Left colon (tissue), 2 donors: ENCODE data around the gene OR4C11. TPM values are rescaled to one million over a fixed set of nuclear protein-coding genes. Genes with fewer than 3 reads are reported as not detected.

Source experiments
- ATAC-seq: fragments of 200-7000 bp; cut with Tn5 transposase; one replicate; pipeline ENCODE4 v1.9.1; 2020; ENCODE audit warnings: mild to moderate bottlenecking, moderate library complexity
- DNase-seq, 2 donors: peaks; one replicate each; pipeline ENCODE4 v3.0.0-alpha.2; 2020
- intact Hi-C, 2 donors: fragments of 100-400 bp; cut with DNase I in 1 of 2; cut with micrococcal nuclease in 1 of 2; formaldehyde crosslinking; loops; one replicate each; pipeline versions ENCODE4 v1.11.2 to v1.14.0; 2022; cut with DNase I, micrococcal nuclease
- long read RNA-seq: library from polyadenylated mRNA; unstranded; transcript quantifications from one replicate; pipeline ENCODE4 v2.0.0, GENCODE V29; 2021
- total RNA-seq, 2 donors: library from RNA; stranded (reverse); fragmentation: NEBNext Ultra II Directional; extraction: Animal tissue kit (Norgen Biotek cat#: 25700); gene quantifications; one replicate each; pipeline ENCODE4 v1.2.1, GENCODE V29; 2021
- donor health status: DM: no; HTN: no; CAD: no.
- donor health status: DM: yes; HTN: yes; CAD: no.

OR4C11 gene
- total RNA-seq: not detected
- long read RNA-seq: 0 reads

GRCh38 chr11:55607545-55607944, at the start of gene OR4C11:
TSS of gene OR4C11 (minus strand) at chr11:55607645. CDS start at chr11:55604373, 3,272 bp downstream.
- intact Hi-C loops: no loop called here
- no peak for ATAC-seq
- no peak for DNase-seq

GRCh38 chr11:55655096-55655495, 47.7 kb upstream of the OR4C11 start:
- ATAC-seq (no peak), DNase-seq (no peak)
- intact Hi-C loops: no loop called here

GRCh38 chr11:55652560-55652959, 45.1 kb upstream of the OR4C11 start:
- intact Hi-C loops: no loop called here
- ATAC-seq: no peak
- DNase-seq: no peak

- intact Hi-C loops: no loop called here
- no peak for ATAC-seq
- DNase-seq: no peak
Measured at GRCh38 chr11:55648027-55648426, 40.6 kb upstream of the OR4C11 start, which contains the start of gene OR4S2. TSS of gene OR4S2 (plus strand) at chr11:55648327. CDS start at chr11:55650904, 2,577 bp downstream.

GRCh38 chr11:55634813-55635212, 27.4 kb upstream of the OR4C11 start, which contains the start of gene OR4P4:
TSS of gene OR4P4 (plus strand) at chr11:55635113.
- DNase-seq (no peak), ATAC-seq (no peak)
- intact Hi-C loops: no loop called here

- ATAC-seq (no peak), DNase-seq (no peak)
- intact Hi-C loops: no loop called here
Measured at GRCh38 chr11:55624531-55624930, 17.1 kb upstream of the OR4C11 start.

GRCh38 chr11:55572548-55572947, 34.9 kb downstream of the OR4C11 start:
- intact Hi-C loops: no loop called here
- ATAC-seq: no peak
- no peak for DNase-seq

- intact Hi-C loops: no loop called here
- no peak for ATAC-seq
- DNase-seq: no peak
Measured at GRCh38 chr11:55571828-55572227, 35.6 kb downstream of the OR4C11 start, which contains the start of gene OR4C16. TSS of gene OR4C16 (plus strand) at chr11:55572128. CDS start at chr11:55572128, 0 bp downstream.

GRCh38 chr11:55554169-55554568, 53.3 kb downstream of the OR4C11 start, which contains the start of gene OR4C15:
TSS of gene OR4C15 (plus strand) at chr11:55554469. CDS start at chr11:55554469, 0 bp downstream.
- ATAC-seq: no peak
- intact Hi-C loops: no loop called here
- DNase-seq: no peak

Other genes starting within 250 kb of the OR4C11 start
- gene OR4A15, start 239.7 kb downstream of the OR4C11 start, total RNA-seq: not detected
- not detected for gene OR4C15, start 53.2 kb downstream of the OR4C11 start, total RNA-seq
- gene OR4C16, start 35.5 kb downstream of the OR4C11 start, total RNA-seq: not detected
- not detected for gene OR4P4, start 27.5 kb upstream of the OR4C11 start, total RNA-seq
- not detected for gene OR4S2, start 40.7 kb upstream of the OR4C11 start, total RNA-seq
- gene OR4C6, start 54.6 kb upstream of the OR4C11 start, total RNA-seq: not detected
- gene OR5D13, start 165.8 kb upstream of the OR4C11 start, total RNA-seq: not detected
- not detected for gene OR5D14, start 187.9 kb upstream of the OR4C11 start, total RNA-seq
- not detected for gene OR5L1, start 203.7 kb upstream of the OR4C11 start, total RNA-seq
- gene OR5D18, start 212.0 kb upstream of the OR4C11 start, total RNA-seq: not detected
- not detected for gene OR5L2, start 219.6 kb upstream of the OR4C11 start, total RNA-seq
- not detected for gene OR5D16, start 231.1 kb upstream of the OR4C11 start, total RNA-seq